ENCODE results near the gene MAMDC2. TPM values are rescaled to one million over a fixed set of nuclear protein-coding genes. Genes with fewer than 3 reads are reported as not detected.

MAMDC2 gene
- total RNA-seq, 1 experiment from 2014 or later, result 0.26 TPM

- Mint-ChIP-seq H3K27ac (ENCODE audit: unreplicated experiment) (no peak overlapping the region), H3K9me3 (ENCODE audit: low read depth, unreplicated experiment) (no peaks in the 10 kb centered on the region), H3K4me1 (ENCODE audit: low read depth, unreplicated experiment) (no peaks in the 10 kb centered on the region), H3K4me3 (ENCODE audit: low read depth, unreplicated experiment) (no peak overlapping the region), H3K27me3 (ENCODE audit: unreplicated experiment) (peaks cover 13% of the 10 kb centered on the region), H3K36me3 (ENCODE audit: insufficient read depth, unreplicated experiment) (no peaks in the 10 kb centered on the region)
- intact Hi-C loops (cut with micrococcal nuclease; ENCODE audit: unreplicated experiment), result no loop called here
- no peak for DNase-seq
- CTCF ChIA-PET, result no interaction called here
- no TSS peak for BruUV-seq (replicated peaks)
- TF ChIP-seq CTCF (IDR thresholded peaks at IDR 0.05; ENCODE audit: unreplicated experiment), result no peak
Measured at GRCh38 chr9:70060148-70060882, 16.7 kb downstream of the MAMDC2 start.

DNA sequence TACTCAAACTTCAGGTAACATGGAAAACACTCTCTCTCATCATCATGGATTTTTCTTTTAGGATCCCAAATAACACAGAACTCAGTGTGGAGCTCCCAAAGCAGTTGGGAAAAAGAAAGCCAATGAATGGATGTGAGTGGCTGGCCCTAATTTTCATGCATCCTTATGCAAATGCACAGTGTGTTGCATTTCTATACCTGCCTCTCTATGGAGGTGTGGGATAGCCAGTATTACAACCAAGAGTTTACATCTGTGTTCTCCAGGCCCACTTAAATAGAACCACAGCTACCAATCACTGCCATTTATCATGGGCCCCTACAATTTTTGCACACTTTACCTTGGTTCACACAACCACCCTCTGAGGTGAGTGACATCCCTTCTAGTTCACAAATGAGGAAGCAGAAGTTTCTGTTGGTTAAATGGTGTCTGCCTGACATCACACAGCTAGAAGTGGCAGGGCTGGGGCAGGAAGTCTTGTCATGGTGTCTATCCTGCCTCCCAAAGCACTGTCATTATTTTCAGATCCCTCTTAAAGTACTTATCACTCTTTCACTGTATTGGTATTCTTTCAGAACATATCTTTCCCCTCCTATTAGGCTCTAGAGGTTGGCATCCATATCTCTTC is 17.3 kb downstream of the MAMDC2 start:
- DNase-seq, result no peak
- intact Hi-C loops (cut with micrococcal nuclease; ENCODE audit: unreplicated experiment), result no loop called here
- Mint-ChIP-seq H3K9me3 (ENCODE audit: low read depth, unreplicated experiment) (no peaks in the 10 kb centered on the region), H3K27ac (ENCODE audit: unreplicated experiment) (no peak overlapping the region), H3K27me3 (ENCODE audit: unreplicated experiment) (peaks cover 13% of the 10 kb centered on the region), H3K36me3 (ENCODE audit: insufficient read depth, unreplicated experiment) (no peaks in the 10 kb centered on the region), H3K4me3 (ENCODE audit: low read depth, unreplicated experiment) (no peak overlapping the region), H3K4me1 (ENCODE audit: low read depth, unreplicated experiment) (no peaks in the 10 kb centered on the region)
- CTCF ChIA-PET, result no interaction called here
- no peak for TF ChIP-seq CTCF (IDR thresholded peaks at IDR 0.05; ENCODE audit: unreplicated experiment)
- BruUV-seq (replicated peaks), result no TSS peak

GRCh38 chr9:70061776-70062175 is 18.1 kb downstream of the MAMDC2 start:
- no peak overlapping the region for H3K27ac Mint-ChIP-seq (ENCODE audit: unreplicated experiment)
- no peaks in the 10 kb centered on the region for H3K36me3 Mint-ChIP-seq (ENCODE audit: insufficient read depth, unreplicated experiment)
- BruUV-seq (replicated peaks), result no TSS peak
- intact Hi-C loops (cut with micrococcal nuclease; ENCODE audit: unreplicated experiment), result no loop called here
- no peaks in the 10 kb centered on the region for H3K9me3 Mint-ChIP-seq (ENCODE audit: low read depth, unreplicated experiment)
- H3K4me3 Mint-ChIP-seq (ENCODE audit: low read depth, unreplicated experiment), result no peak overlapping the region
- H3K4me1 Mint-ChIP-seq (ENCODE audit: low read depth, unreplicated experiment), result no peaks in the 10 kb centered on the region
- DNase-seq, result no peak
- CTCF ChIA-PET, result no interaction called here
- no peak for TF ChIP-seq CTCF (IDR thresholded peaks at IDR 0.05; ENCODE audit: unreplicated experiment)
- H3K27me3 Mint-ChIP-seq (ENCODE audit: unreplicated experiment), result peaks cover 20% of the 10 kb centered on the region

GRCh38 chr9:70064496-70064895 is 20.8 kb downstream of the MAMDC2 start:
- intact Hi-C loops (cut with micrococcal nuclease; ENCODE audit: unreplicated experiment), result no loop called here
- Mint-ChIP-seq H3K9me3 (ENCODE audit: low read depth, unreplicated experiment) (no peaks in the 10 kb centered on the region), H3K27ac (ENCODE audit: unreplicated experiment) (no peak overlapping the region), H3K4me1 (ENCODE audit: low read depth, unreplicated experiment) (no peaks in the 10 kb centered on the region), H3K27me3 (ENCODE audit: unreplicated experiment) (peaks cover 42% of the 10 kb centered on the region), H3K4me3 (ENCODE audit: low read depth, unreplicated experiment) (no peak overlapping the region), H3K36me3 (ENCODE audit: insufficient read depth, unreplicated experiment) (no peaks in the 10 kb centered on the region)
- TF ChIP-seq CTCF (IDR thresholded peaks at IDR 0.05; ENCODE audit: unreplicated experiment), result no peak
- no peak for DNase-seq
- BruUV-seq (replicated peaks), result no TSS peak
- CTCF ChIA-PET, result no interaction called here

Measured in Calu3 (cell line).